Fibroblast of peridontal ligament (primary cell): ENCODE data around the gene ZNF337.

ENCODE experiments used
- DNase-seq: peaks from one replicate; pipeline ENCODE4 v3.0.0-alpha.2; 2010; ENCODE audit errors: extremely low read depth

The ZNF337 gene

GRCh38 chr20:25629816-25630499, 66.7 kb downstream of the ZNF337 start:
- DNase-seq = no peak

- DNase-seq = no peak
These were observed 69.9 kb downstream of the ZNF337 start for GRCh38 chr20:25626779-25627178.

GRCh38 chr20:25624500-25624939, 72.1 kb downstream of the ZNF337 start:
- DNase-seq = no peak
